Measurements from ENCODE around the gene MUTYH. TPM values are rescaled to one million over a fixed set of nuclear protein-coding genes. Genes with fewer than 3 reads are reported as not detected.
A peak's percentile ranks its signal among the peaks of the same experiment; 100 is the strongest.

Gene MUTYH
- total and polyA plus RNA-seq, 2 of the 8 experiments (the other 6 are each of a cell fraction or from before 2014, with no cell fraction given) = 51.9 to 65.7 TPM

- no peak overlapping the region for H3K23ac ChIP-seq (ENCODE audit: insufficient read length)
- DNase-seq (ENCODE audit: low read depth in 1 of 2, low spot score in 2 of 2) (peak in 1 of 2 experiments; percentile 37), FAIRE-seq (no peak)
- no peaks in the 10 kb centered on the region for H3K27me3 ChIP-seq (replicated peaks in 1 of 4; ENCODE audit: control insufficient read depth in 3 of 4, extremely low read depth in 1 of 4, insufficient read depth in 3 of 4, low read length in 3 of 4)
- peak overlapping the region; percentile 97; the same call in 1 of the 2 replicates for H2BK12ac ChIP-seq (ENCODE audit: low read depth, low read length)
- H3K9ac ChIP-seq (replicated peaks in 1 of 4; ENCODE audit: extremely low read depth in 1 of 4, low read depth in 3 of 4, low read length in 3 of 4) = no peak overlapping the region
- H2BK15ac ChIP-seq (ENCODE audit: low read length) = no peak overlapping the region
- 74% methylated on average over 10 of the region's 10 CpGs; no CpG with 5 or more reads in 1 of the 2 experiments for WGBS, 2 experiments (ENCODE audit: extremely low coverage in 1 of 2, insufficient coverage in 1 of 2, insufficient read length in 1 of 2, insufficient replicate concordance in 2 of 2, low coverage in 1 of 2, low lambda C conversion rate in 2 of 2, missing lambda C conversion rate in 1 of 2)
- H3K4me2 ChIP-seq (ENCODE audit: insufficient read depth in 1 of 2, low read depth in 2 of 2, low read length in 2 of 2) = peak overlapping the region; percentile 64 to 88; a peak in 3 of 4 replicates
- no peak overlapping the region for H2AFZ ChIP-seq (ENCODE audit: low read length)
- H3K4ac ChIP-seq (replicated peaks; ENCODE audit: insufficient read length, low read depth, low read length) = no peak overlapping the region
- no peaks in the 10 kb centered on the region for H3K36me3 ChIP-seq (ENCODE audit: control insufficient read depth in 2 of 4, insufficient read depth in 4 of 4, low read length in 3 of 4)
- no peak overlapping the region for H4K8ac ChIP-seq (ENCODE audit: extremely low read depth, insufficient read depth, low read length)
- H4K20me1 ChIP-seq (replicated peaks in 1 of 2; ENCODE audit: control insufficient read depth in 1 of 2, insufficient read depth in 2 of 2, low read length in 2 of 2) = no peaks in the 10 kb centered on the region
- no peaks in the 10 kb centered on the region for H3K79me1 ChIP-seq (ENCODE audit: low read depth, low read length)
- H3K27ac ChIP-seq (ENCODE audit: low read depth, low read length) = no peak overlapping the region
- no peaks in the 10 kb centered on the region; a peak in 1 of 4 replicates for H3K79me2 ChIP-seq (ENCODE audit: control insufficient read depth in 1 of 2, insufficient read depth in 2 of 2, low read length in 2 of 2)
- H2BK120ac ChIP-seq (replicated peaks; ENCODE audit: low read depth, low read length) = no peak overlapping the region
- peak overlapping the region in 1 of 4 experiments; percentile 28; a peak in 1 of 8 replicates for H3K4me3 ChIP-seq (ENCODE audit: extremely low read depth in 1 of 4, insufficient read depth in 2 of 4, low read depth in 3 of 4, low read length in 4 of 4)
- H2AK5ac ChIP-seq (ENCODE audit: low read depth, low read length) = no peak overlapping the region
- H3K23me2 ChIP-seq (ENCODE audit: low read depth, low read length) = peaks cover 2% of the 10 kb centered on the region
- H2BK5ac ChIP-seq (ENCODE audit: low read depth, low read length) = no peak overlapping the region
- no peak overlapping the region for H4K5ac ChIP-seq (ENCODE audit: insufficient read length, low read depth, low read length)
- H3K18ac ChIP-seq (ENCODE audit: extremely low read depth, low read length) = 0 out of 2 replicates have a peak overlapping the region, but pooled peaks have one; percentile 13
- 0 out of 2 replicates have a peak overlapping the region, but pooled peaks have one; percentile 61 for H2BK20ac ChIP-seq (ENCODE audit: low read length)
- H3K4me1 ChIP-seq (replicated peaks in 1 of 4; ENCODE audit: control insufficient read depth in 3 of 4, insufficient read depth in 4 of 4, low read length in 3 of 4) = peaks cover 13 to 24% (median 15%) of the 10 kb centered on the region in 4 experiments
- POLR2A ChIA-PET (ENCODE audit: partially characterized antibody) = interaction anchor here (0.9 to 9.9 kb wide), 10 partner anchors 10 to 530 kb away, joined by 3 to 194 read pairs (median 8); partner anchors contain the start of genes HECTD3, HPDL, MUTYH and PRDX1
- H3K14ac ChIP-seq (ENCODE audit: insufficient read length) = no peak overlapping the region
- H3K56ac ChIP-seq (replicated peaks; ENCODE audit: insufficient read length, low read depth, low read length) = no peak overlapping the region
- no peaks in the 10 kb centered on the region for H3K9me3 ChIP-seq (ENCODE audit: insufficient read depth in 2 of 2, low read depth in 1 of 2, low read length in 1 of 2)
- CTCF ChIA-PET (ENCODE audit: partially characterized antibody) = interaction anchor here (0.6 to 19.1 kb wide), 11 partner anchors 8 to 290 kb away, joined by 3 to 424 read pairs (median 3); partner anchors contain the start of genes HECTD3, HPDL and UROD
- H4K91ac ChIP-seq (replicated peaks; ENCODE audit: insufficient read length, low read length) = no peak overlapping the region
- no peak for TF ChIP-seq SAP30 (IDR thresholded peaks at IDR 0.05; ENCODE audit: insufficient read depth, insufficient replicate concordance, low read length)
- no peak for TF ChIP-seq ATF3 (IDR thresholded peaks at IDR 0.05; ENCODE audit: insufficient read depth, low read depth, low read length)
- no peak for TF ChIP-seq JUN (IDR thresholded peaks at IDR 0.05; ENCODE audit: low read depth, low read length)
- TF ChIP-seq ATF2 (IDR thresholded peaks at IDR 0.05; ENCODE audit: low read length) = no peak
- TF ChIP-seq YY1 (IDR thresholded peaks at IDR 0.05; ENCODE audit: low read depth, low read length) = no peak
- TF ChIP-seq CHD2 (IDR thresholded peaks at IDR 0.05; ENCODE audit: low read length) = no peak
- no peak for TF ChIP-seq CHD1 (IDR thresholded peaks at IDR 0.05; ENCODE audit: low read depth, low read length)
- TF ChIP-seq CBX8 (IDR thresholded peaks at IDR 0.05; ENCODE audit: borderline replicate concordance, low read depth, low read length) = no peak
- no peak for TF ChIP-seq EZH2 (IDR thresholded peaks at IDR 0.05; ENCODE audit: low read depth, low read length, severe bottlenecking)
- TF ChIP-seq KDM5A (IDR thresholded peaks at IDR 0.05; ENCODE audit: low read length) = no peak
- TF ChIP-seq PHF8 (conservative IDR thresholded peaks at IDR 0.05; ENCODE audit: low read depth, low read length) = no peak
These were observed 35.0 kb downstream of the MUTYH start for GRCh38 chr1:45305231-45305630.
